Stimulated activated naive CD8-positive, alpha-beta T cell treated with anti-CD3 and anti-CD28 coated beads, Interleukin-15, Interleukin-2, amounts not matched to agents 100 ng/mL and 50 ng/mL, for 24 hours (primary cell): ENCODE measurements around the gene C7orf25.
"Not testable (repeated sequence)": the region's sequence is repeated elsewhere in the genome, so short reads cannot be mapped to it uniquely, and the experiment has no call there.

Source experiments
- H3K27ac Mint-ChIP-seq: one replicate; pipeline ENCODE4 v1.8.0; 2021; ENCODE audit warnings: mild to moderate bottlenecking, mixed read lengths
- H3K27me3 Mint-ChIP-seq: one replicate; pipeline ENCODE4 v1.8.0; 2021; ENCODE audit warnings: mixed read lengths
- H3K36me3 Mint-ChIP-seq: one replicate; pipeline ENCODE4 v1.8.0; 2021; ENCODE audit warnings: low read depth, mixed read lengths
- H3K4me1 Mint-ChIP-seq: one replicate; pipeline ENCODE4 v1.8.0; 2021; ENCODE audit warnings: low read depth, mixed read lengths
- H3K4me3 Mint-ChIP-seq: one replicate; pipeline ENCODE4 v1.8.0; 2021; ENCODE audit warnings: mild to moderate bottlenecking, mixed read lengths
- H3K9me3 Mint-ChIP-seq: one replicate; pipeline ENCODE4 v1.8.0; 2021; ENCODE audit warnings: mixed read lengths

Gene C7orf25

DNA sequence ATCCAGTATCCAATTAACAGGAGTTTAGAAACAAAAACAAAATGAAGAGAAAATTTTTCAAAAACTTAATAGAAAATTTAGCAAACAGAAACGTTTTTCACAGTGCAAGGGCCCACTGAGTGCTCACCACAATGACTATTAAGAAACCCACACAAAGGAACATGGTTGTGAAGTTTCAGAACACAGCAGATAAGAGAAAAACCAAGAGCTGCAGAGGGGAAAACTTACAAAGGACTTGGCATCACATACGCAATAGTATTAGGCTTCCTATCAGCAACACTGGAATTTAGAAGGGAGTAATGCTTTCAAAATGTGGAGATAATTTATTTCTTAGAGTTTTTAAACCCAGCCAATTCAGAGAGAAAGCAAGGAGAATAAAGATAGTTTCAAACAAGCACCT is 1.7 kb upstream of the C7orf25 start:
- Mint-ChIP-seq H3K27me3 (no peaks in the 10 kb centered on the region), H3K36me3 (peaks cover 44% of the 10 kb centered on the region), H3K9me3 (no peaks in the 10 kb centered on the region), H3K4me1 (peaks cover 77% of the 10 kb centered on the region), H3K27ac (peak overlapping the region; percentile 92), H3K4me3 (peak overlapping the region; percentile 57)

DNA sequence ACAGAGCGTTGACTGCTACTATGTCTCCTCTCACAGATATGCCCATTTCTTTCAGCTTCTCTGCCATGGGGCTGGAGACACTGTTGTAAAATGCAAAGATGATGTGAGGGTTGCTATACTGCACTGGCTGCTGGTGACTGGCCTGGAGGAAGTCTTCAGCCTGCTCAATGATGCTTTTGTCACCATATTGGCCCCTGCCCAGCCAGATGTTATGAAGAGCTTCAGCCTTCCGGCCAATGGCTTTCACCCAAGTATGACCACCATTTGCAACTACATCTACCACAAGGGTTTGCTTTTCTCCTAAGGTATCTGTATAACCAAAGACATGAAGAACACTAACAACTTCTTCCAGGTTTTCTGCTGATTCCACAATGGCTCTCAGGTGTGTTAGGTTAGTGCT is 1.6 kb downstream of the C7orf25 start:
- H3K27me3 Mint-ChIP-seq: no peaks in the 10 kb centered on the region
- no peak overlapping the region for H3K27ac Mint-ChIP-seq
- no peaks in the 10 kb centered on the region for H3K9me3 Mint-ChIP-seq
- peak overlapping the region; percentile 98 for H3K4me3 Mint-ChIP-seq
- H3K4me1 Mint-ChIP-seq: peaks cover 73% of the 10 kb centered on the region
- H3K36me3 Mint-ChIP-seq: peaks cover 27% of the 10 kb centered on the region

DNA sequence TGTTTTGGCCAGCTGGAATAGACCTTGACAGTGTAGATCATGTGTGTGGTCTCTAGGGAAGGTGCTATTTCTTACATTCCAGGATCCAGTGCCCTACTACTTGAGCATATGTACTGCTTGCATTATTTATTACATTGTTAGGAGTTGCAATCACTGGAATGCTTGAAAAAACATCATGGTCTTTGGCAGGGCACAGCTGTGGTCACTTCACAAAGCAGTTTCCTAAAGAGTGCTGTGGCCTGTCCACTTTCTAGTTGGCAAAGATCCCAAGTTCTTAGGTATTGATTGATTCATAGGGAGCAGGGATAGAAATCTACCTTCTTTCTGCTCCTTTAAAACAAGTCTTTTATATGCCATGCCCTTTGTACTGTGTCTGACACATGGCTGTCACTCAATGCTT is 4.6 kb downstream of the C7orf25 start:
- H3K9me3 Mint-ChIP-seq: no peaks in the 10 kb centered on the region
- H3K27ac Mint-ChIP-seq: no peak overlapping the region
- no peak overlapping the region for H3K4me3 Mint-ChIP-seq
- peaks cover 9% of the 10 kb centered on the region for H3K36me3 Mint-ChIP-seq
- H3K27me3 Mint-ChIP-seq: no peaks in the 10 kb centered on the region
- H3K4me1 Mint-ChIP-seq: peaks cover 43% of the 10 kb centered on the region

DNA sequence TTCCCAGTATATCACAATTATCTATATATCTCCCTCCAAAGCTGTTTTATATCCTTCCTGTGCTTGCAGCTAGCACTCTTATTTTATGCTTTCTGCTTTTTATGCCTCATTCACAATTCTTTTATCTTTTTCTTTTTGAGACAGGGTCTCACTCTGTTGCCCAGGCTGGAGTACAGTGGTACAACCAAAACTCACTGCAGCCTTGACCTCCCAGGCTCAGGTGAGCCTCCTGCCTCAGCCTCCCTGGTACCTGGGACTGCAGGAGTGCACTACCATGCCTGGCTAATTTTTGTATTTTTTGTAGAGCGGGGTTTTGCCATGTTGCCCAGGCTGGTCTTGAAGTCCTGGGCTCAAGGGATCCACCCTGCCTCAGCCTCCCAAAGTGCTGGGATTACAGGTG is 5.7 kb downstream of the C7orf25 start:
- no peaks in the 10 kb centered on the region for H3K27me3 Mint-ChIP-seq
- no peaks in the 10 kb centered on the region for H3K9me3 Mint-ChIP-seq
- no peak overlapping the region for H3K4me3 Mint-ChIP-seq
- H3K36me3 Mint-ChIP-seq: peaks cover 7% of the 10 kb centered on the region
- no peak overlapping the region for H3K27ac Mint-ChIP-seq
- H3K4me1 Mint-ChIP-seq: peaks cover 36% of the 10 kb centered on the region

DNA sequence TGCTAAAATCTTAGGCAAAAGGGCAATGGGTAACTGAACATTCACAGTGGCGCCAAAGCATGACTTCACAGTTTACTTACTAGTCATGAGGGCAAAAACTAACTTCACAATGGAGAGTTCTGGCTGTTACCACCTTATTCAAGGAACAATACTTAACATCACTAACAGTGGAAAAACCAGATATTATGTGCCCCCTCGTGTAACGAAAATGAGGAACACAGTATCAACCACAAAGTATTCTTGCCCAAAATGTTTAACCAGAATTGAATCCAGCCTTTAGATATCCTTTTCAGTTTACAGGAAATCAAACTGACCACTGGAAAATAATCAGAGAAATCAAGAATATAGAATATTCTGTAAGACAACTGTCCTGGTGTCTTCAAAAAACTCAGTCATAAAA is 9.5 kb downstream of the C7orf25 start:
- Mint-ChIP-seq H3K4me1 (no peaks in the 10 kb centered on the region), H3K4me3 (no peak overlapping the region), H3K27me3 (no peaks in the 10 kb centered on the region), H3K9me3 (peaks cover 5% of the 10 kb centered on the region), H3K36me3 (no peaks in the 10 kb centered on the region), H3K27ac (no peak overlapping the region)

DNA sequence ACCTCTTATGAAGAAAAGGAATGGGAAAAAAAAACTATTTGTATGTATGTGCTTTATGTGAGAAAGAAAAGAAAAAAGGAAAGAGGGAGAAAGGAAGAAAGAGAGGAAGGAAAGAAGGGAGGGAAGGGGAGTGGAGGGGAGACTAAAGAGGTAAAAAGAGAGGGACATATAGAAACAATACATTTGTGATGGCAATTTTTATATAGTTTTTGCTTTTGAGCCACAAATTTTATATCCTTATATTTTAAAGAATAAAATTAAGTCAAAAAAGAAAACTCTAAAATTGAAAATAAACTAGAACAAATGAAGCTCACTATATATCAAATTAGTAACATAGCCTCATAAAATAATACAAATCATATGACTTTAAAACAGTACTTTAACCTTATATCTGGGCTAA is 11.0 kb downstream of the C7orf25 start:
- Mint-ChIP-seq H3K27me3 (no peaks in the 10 kb centered on the region), H3K9me3 (peaks cover 10% of the 10 kb centered on the region), H3K36me3 (no peaks in the 10 kb centered on the region), H3K27ac (no peak overlapping the region), H3K4me1 (no peaks in the 10 kb centered on the region), H3K4me3 (no peak overlapping the region)

DNA sequence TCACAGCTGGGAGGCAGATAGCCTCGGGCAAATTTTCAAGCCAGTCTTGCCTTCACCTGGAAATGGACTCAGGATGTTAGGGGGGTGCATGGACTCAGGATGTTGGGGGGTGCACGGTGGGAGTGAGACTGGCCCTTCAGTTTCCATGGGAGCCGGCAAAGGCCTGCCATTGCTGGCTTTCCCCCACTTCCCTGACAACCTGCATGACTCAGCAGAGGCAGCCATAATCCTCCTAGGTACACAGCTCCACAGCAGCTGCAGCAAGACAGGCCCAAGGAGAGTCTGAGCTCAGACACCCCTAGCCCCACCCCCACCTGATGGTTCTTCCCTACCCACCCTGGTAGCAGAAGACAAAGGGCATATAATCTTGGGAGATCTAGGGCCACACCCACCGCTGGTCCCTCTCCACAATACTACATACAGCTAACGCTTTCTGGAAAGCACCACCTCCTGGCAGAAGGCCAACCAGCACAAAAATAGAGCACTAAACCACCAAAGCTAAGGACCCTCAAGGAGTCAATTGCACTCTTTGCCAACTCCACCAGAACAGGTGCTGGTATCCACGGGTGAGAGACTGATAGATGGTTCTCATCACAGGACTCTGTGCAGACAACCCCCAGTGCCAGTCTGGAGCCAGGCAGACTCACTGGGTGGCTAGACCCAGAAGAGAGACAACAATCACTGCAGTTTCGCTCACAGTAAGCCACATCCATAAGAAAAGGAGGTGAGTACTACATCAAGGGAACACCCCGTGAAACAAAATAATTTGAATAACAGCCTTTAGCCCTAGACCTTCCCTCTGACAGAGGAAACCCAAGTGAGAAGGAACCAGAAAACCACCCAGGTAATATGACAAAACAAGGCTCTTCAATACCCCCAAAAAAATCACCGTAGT is 18.3 kb downstream of the C7orf25 start:
- no peaks in the 10 kb centered on the region for H3K27me3 Mint-ChIP-seq
- peaks cover 8% of the 10 kb centered on the region for H3K36me3 Mint-ChIP-seq
- H3K4me1 Mint-ChIP-seq: peaks cover 6% of the 10 kb centered on the region
- H3K4me3 Mint-ChIP-seq: no peak overlapping the region
- H3K27ac Mint-ChIP-seq: no peak overlapping the region
- H3K9me3 Mint-ChIP-seq: peaks cover 27% of the 10 kb centered on the region

DNA sequence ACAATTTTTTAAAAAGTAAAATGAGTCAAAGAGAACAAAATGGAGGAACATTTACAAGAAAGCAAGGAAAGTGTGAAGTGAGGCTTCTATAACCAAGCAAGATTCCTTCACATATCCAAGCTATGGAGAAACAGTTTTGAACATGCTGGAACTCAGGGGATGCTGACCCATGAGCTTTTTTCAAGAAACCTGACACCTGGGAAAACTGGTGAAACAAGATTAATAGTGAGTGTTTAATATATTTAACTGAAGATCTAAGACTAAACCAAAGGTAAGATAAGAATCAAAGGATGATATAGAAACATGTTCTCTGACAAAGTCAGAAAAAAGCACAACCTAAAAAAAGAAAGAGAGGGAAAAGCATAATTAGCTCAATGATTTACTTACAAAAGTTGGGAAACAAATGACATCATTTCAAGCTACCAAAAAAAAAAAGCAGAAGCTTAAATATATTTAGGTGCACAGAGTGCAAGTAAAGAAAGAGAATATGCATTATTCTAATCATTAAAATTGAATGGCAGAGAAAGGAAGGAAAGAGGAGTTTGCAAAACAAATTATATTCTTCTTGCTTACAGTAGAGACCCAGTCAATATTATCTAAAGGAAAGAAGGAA is 24.9 kb downstream of the C7orf25 start:
- H3K27ac Mint-ChIP-seq: peak overlapping the region; percentile 23
- peak overlapping the region; percentile 82 for H3K4me3 Mint-ChIP-seq
- no peaks in the 10 kb centered on the region for H3K9me3 Mint-ChIP-seq
- H3K4me1 Mint-ChIP-seq: peaks cover 20% of the 10 kb centered on the region
- no peaks in the 10 kb centered on the region for H3K36me3 Mint-ChIP-seq
- peaks cover 10% of the 10 kb centered on the region for H3K27me3 Mint-ChIP-seq

DNA sequence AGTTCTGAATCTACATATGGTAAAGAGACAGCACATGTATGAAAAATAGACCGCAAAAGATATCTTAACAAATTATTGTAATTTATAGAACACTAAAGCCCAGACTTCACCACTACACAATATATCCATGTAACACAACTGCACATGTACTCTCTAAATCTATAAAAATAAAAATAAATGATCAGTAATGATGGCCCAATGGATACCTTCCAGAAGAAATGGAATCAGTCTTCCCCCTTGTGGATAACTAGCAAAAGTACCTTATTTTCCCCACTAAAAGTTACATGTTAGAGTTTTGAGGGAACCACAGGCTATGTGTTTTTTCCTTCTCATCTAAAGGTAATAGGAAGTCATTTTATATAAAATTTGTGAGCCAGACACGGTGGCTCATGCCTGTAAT is 25.7 kb downstream of the C7orf25 start:
- Mint-ChIP-seq H3K27me3 (peaks cover 10% of the 10 kb centered on the region), H3K27ac (no peak overlapping the region), H3K9me3 (no peaks in the 10 kb centered on the region), H3K4me3 (no peak overlapping the region), H3K36me3 (no peaks in the 10 kb centered on the region), H3K4me1 (peaks cover 20% of the 10 kb centered on the region)

DNA sequence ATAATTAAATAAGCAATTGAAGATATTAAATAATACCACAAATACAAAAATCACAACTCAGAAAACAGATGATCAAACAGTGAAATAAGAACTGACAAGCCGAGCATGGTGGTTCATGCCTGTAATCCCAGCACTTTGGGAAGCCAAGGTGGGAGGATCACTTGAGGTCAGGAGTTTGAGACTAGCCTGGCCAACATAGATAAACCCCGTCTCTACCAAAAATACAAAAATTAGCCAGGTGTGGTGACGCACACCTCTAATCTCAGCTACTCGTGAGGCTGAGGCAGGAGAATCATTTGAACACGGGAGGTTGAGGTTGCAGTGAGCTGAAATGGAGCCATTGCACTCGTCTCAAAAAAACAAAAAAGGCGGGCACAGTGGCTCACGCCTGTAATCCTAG is 26.7 kb downstream of the C7orf25 start:
- Mint-ChIP-seq H3K4me1 (peaks cover 20% of the 10 kb centered on the region), H3K27me3 (peaks cover 10% of the 10 kb centered on the region)
- H3K27ac Mint-ChIP-seq, H3K4me3 Mint-ChIP-seq, H3K36me3 Mint-ChIP-seq, H3K9me3 Mint-ChIP-seq: not testable (repeated sequence)

DNA sequence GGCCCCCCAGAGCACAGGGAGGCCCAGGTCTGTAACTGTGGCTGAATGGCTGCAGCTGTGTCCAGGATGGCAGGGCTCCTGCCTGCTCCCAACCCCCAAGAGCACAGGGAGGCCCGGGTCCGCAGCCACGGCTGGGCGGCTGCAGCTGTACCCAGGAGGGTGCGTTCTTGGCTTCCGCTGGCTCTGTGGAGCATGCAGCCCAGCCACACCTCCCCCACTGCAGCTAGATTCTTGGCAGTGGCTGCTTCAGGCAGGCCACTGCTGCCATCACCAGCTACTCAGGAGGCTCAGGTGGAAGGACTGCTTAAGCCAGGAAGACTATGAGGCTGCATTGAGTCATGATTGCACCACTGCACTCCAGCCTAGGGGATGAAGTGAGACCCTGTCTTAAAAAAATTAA is 27.9 kb downstream of the C7orf25 start:
- no peaks in the 10 kb centered on the region for H3K9me3 Mint-ChIP-seq
- H3K36me3 Mint-ChIP-seq: no peaks in the 10 kb centered on the region
- H3K4me3 Mint-ChIP-seq: no peak overlapping the region
- peaks cover 16% of the 10 kb centered on the region for H3K27me3 Mint-ChIP-seq
- peaks cover 16% of the 10 kb centered on the region for H3K4me1 Mint-ChIP-seq
- no peak overlapping the region for H3K27ac Mint-ChIP-seq

DNA sequence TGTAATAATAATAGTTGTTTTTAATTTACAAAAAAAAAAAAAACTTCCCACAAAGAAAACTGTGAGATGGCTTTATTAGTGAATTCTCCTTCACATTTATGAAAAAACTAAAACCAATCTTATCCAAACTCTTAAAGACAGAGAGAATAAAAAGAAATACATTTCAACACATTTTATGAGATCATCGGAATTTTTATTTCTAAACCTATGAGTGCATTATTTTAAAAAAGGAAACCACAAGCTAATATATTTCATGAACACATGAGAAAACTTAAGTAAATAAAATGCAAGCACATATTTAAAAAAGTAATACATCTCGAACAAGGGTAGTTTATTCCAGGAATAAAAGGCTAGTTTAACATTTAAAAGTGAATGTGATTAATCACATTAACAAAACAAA is 31.5 kb downstream of the C7orf25 start:
- H3K4me3 Mint-ChIP-seq: no peak overlapping the region
- no peaks in the 10 kb centered on the region for H3K4me1 Mint-ChIP-seq
- H3K9me3 Mint-ChIP-seq: no peaks in the 10 kb centered on the region
- H3K27me3 Mint-ChIP-seq: peaks cover 6% of the 10 kb centered on the region
- no peaks in the 10 kb centered on the region for H3K36me3 Mint-ChIP-seq
- no peak overlapping the region for H3K27ac Mint-ChIP-seq

DNA sequence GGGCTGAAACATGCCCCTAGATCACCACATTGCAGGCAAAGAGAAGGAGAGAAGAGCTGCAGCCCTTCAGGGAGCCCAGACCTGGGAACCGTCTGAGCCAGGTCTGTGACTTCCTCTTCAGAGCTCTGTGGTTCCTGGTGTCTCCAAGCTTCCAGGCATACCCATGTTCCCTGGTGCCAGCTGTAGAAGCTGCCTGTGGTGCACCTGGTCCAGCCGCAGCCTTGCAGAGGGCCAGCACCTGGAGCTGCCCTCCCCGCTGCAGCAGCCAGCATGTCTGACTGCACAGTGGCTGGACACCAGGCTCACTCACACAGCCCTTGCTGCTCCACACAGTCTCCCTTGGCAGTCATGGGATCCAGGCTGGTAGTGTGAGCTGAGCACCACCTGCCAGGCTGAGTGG is 33.6 kb downstream of the C7orf25 start:
- Mint-ChIP-seq H3K9me3 (no peaks in the 10 kb centered on the region), H3K4me1 (no peaks in the 10 kb centered on the region), H3K27me3 (peaks cover 6% of the 10 kb centered on the region), H3K36me3 (no peaks in the 10 kb centered on the region), H3K4me3 (no peak overlapping the region), H3K27ac (no peak overlapping the region)

DNA sequence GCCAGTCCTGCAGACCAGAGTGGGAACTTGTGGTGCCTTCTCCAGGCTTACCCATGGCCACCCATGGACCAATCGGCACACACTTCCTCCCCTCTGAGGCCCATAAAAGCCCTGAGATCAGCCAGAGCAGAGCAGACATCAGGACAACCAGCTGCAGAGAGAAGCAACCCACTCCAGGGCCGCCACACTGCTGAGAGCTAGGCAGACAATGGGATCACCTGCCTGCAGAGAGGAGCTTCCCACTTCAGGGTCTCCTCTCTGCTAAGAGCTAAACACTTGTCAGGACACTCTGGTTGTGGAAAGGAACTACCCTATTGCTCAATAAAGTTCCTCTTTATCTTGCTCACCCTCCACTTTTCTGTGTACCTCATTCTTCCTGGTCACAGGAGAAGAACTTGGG is 34.0 kb downstream of the C7orf25 start:
- H3K36me3 Mint-ChIP-seq: no peaks in the 10 kb centered on the region
- no peaks in the 10 kb centered on the region for H3K4me1 Mint-ChIP-seq
- H3K27ac Mint-ChIP-seq: no peak overlapping the region
- H3K9me3 Mint-ChIP-seq: no peaks in the 10 kb centered on the region
- no peak overlapping the region for H3K4me3 Mint-ChIP-seq
- peaks cover 6% of the 10 kb centered on the region for H3K27me3 Mint-ChIP-seq

DNA sequence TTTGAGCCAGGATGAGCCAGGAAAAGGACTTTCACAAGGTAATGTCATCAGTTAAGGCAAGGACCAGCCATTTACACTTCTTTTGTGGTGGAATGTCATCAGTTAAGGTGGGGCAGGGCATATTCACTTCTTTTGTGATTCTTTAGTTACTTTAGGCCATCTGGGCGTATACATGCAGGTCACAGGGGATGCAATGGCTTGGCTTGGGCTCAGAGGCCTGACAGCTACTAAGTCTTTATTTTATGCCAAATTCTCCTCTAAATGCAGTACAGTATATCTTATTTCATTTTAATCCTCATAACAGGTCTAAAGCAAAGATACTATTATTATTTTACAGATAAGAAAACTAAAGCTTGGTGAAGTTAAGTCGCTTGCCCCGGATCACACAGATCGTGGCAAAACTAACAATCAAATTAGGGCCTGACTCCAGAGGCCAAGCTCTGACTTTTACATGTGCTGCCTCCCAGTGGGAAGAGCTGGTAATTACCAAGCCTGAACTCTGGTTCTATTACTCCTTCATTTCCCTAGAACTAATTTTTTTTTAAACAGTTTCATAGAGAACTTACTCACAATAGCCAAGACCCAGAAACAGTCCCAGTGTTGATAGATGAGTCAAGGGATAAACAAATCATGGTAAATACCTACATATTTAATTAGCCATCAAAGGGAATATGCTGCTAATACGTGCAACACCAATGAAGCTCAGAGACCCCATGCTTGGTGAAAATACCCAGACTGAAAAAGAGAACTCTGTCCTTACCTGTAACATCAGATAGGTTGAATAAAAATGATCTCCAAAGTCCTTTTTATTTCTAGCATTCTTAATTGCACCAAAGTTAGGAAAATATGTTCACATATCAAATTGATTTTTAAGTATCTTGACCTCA is 35.4 kb downstream of the C7orf25 start:
- peaks cover 6% of the 10 kb centered on the region for H3K27me3 Mint-ChIP-seq
- no peaks in the 10 kb centered on the region for H3K4me1 Mint-ChIP-seq
- H3K4me3 Mint-ChIP-seq: no peak overlapping the region
- no peaks in the 10 kb centered on the region for H3K9me3 Mint-ChIP-seq
- H3K36me3 Mint-ChIP-seq: no peaks in the 10 kb centered on the region
- no peak overlapping the region for H3K27ac Mint-ChIP-seq
